ENCODE measurements around the gene NOTUM.

NOTUM gene

DNA sequence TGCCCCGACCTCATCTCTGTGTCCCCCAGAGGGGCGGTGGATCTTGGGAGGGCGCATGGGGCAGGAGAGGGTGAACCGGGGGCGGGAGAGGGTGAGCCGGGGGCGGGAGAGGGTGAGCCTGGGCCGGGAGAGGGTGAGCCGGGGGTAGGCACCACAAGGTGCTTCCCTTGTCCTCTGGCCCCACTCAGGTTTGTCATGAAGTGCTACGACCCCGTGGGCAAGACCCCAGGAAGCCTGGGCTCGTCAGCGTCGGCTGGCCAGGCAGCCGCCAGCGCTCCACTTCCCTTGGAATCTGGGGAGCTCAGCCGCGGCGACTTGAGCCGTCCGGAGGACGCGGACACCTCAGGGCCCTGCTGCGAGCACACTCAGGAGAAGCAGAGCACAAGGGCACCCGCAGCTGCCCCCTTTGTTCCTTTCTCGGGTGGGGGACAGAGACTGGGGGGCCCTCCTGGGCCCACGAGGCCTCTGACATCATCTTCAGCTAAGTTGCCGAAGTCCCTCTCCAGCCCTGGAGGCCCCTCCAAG, 35.3 kb upstream of the NOTUM start:
- no peak overlapping the region for H3K4me3 ChIP-seq (ENCODE audit: control insufficient read depth, low read depth, low read length)
- DNase-seq (ENCODE audit: low read depth): no peak
- TF ChIP-seq, protein P1, sequence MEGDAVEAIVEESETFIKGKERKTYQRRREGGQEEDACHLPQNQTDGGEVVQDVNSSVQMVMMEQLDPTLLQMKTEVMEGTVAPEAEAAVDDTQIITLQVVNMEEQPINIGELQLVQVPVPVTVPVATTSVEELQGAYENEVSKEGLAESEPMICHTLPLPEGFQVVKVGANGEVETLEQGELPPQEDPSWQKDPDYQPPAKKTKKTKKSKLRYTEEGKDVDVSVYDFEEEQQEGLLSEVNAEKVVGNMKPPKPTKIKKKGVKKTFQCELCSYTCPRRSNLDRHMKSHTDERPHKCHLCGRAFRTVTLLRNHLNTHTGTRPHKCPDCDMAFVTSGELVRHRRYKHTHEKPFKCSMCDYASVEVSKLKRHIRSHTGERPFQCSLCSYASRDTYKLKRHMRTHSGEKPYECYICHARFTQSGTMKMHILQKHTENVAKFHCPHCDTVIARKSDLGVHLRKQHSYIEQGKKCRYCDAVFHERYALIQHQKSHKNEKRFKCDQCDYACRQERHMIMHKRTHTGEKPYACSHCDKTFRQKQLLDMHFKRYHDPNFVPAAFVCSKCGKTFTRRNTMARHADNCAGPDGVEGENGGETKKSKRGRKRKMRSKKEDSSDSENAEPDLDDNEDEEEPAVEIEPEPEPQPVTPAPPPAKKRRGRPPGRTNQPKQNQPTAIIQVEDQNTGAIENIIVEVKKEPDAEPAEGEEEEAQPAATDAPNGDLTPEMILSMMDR (conservative IDR thresholded peaks at IDR 0.05; ENCODE audit: control insufficient read depth, insufficient read depth, low read depth, low read length): no peak

DNA sequence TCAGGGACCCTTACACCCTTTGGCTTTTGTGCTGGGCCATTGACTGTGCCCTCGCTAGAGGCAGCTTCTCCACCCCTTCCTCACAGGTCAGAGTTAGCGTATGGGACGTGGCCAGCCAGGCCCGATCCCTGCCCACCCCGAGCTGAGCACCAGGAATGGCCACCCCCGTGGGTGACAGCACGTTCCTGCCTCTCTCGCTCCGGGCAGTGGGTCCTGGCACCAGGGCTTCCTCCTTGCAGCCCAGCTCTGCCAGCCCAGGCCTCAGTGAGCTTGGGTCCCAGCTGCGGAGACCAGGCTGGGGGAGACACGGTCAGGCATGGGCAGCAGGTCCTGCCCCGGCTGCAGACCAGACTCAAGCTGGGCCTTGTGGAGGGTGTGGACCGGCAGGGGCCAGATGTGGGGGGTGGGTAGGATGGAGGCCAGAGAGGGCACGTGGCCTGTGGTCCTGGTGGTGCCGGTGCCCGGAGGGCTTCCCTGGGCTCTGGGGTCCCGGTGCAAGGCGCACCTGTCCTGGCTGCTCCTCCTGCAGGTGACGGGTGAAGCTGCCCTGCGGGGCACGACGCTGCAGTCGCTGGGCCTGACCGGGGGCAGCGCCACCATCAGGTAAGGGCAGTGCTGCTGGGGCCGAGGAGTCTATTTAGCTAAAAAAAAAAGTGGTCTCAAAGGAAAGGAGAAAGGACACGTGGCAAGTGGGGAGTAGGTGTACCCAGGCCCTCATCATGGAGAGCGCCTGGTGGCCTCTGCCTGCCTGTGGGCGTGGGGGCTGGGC, 34.7 kb upstream of the NOTUM start:
- no peak for DNase-seq (ENCODE audit: low read depth)
- TF ChIP-seq, protein P1 (conservative IDR thresholded peaks at IDR 0.05; ENCODE audit: control insufficient read depth, insufficient read depth, low read depth, low read length): no peak
- no peak overlapping the region for H3K4me3 ChIP-seq (ENCODE audit: control insufficient read depth, low read depth, low read length)

DNA sequence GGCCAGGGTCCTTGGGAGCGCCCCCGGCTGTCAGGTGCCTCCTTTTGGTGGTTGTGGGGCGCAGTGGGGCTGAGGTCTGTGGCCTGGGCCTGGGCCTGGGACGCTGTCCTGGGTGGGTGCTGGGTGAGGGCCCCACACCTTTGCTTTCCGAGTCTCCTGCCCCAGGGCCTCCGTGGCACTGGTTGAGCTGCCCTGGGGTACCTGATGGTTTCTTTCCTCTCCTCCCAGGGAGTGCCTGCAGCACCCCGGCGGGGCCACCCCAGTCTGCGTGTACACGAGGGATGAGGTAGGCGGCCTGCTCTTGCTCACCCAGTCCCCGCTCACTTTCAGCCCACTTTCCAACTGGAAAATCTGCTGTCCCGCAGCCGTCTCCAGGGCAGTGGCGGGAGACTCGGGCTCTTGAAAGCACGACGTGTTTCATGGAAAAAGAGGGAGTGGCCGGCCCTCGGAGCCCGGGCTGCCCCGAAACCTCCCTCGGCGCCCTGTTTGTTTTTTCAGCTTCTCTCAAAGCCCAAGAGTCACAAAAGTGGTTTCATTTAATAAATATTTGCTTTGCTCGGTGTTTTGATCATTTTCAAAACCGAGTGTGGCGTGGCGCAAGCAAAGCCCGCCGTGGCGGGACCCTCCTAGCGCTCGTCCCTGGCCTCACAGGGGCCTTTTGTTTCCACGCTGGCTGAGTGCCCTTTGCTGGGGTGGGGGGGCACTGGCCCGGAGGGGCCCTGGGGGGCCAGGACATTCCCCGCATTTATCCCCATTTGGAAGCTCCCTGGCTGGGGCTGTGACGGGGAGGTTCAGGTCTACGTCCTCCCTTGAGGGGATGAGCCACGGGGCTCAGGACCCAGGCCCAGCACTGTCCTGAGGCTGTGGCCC, 33.8 kb upstream of the NOTUM start:
- TF ChIP-seq, protein P1 (conservative IDR thresholded peaks at IDR 0.05; ENCODE audit: control insufficient read depth, insufficient read depth, low read depth, low read length): no peak
- H3K4me3 ChIP-seq (ENCODE audit: control insufficient read depth, low read depth, low read length): no peak overlapping the region
- no peak for DNase-seq (ENCODE audit: low read depth)

DNA sequence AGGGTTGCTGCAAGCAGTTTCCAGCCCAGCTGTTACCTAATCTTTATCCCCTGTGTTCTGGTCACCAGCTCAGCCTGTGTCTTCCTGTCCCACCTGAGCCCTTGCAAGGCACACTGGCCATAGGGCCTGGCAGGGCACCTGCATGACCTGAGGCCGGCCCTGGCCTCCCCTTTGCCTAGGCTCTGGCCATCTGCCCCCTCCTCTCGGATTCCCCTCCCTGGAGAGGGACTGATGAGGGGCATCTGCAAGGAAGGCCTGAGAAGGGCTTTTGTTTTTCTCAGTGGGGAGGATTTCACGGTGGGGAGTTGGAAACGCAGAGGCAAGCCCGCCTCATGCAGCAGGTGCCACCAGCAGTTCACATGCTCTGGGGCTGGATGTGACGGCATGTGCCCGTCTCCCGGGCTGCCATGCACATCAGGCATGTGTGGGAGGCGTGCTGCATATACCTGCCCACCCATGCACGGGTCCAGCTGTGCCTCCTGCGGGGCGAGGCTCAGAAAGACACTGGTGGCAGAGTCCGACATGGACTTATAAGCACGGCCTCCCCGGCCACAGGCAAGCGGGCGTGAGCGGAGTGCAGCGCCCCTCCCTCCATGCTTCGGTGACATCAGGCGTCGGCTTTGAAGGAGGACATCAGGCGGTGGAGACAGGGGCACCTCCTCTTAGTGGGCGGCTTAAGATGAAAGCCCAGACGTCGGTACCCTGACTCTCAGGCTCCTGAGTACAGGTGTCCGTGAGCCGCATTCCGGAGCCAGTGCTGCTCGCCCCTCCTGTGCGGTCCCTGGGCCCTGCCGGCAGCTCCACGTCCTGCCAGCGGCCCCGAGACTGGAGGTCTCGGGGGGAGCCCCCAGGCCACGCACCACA, 33.0 kb upstream of the NOTUM start:
- TF ChIP-seq, protein P1 (conservative IDR thresholded peaks at IDR 0.05; ENCODE audit: control insufficient read depth, insufficient read depth, low read depth, low read length): no peak
- no peak for DNase-seq (ENCODE audit: low read depth)
- no peak overlapping the region for H3K4me3 ChIP-seq (ENCODE audit: control insufficient read depth, low read depth, low read length)

DNA sequence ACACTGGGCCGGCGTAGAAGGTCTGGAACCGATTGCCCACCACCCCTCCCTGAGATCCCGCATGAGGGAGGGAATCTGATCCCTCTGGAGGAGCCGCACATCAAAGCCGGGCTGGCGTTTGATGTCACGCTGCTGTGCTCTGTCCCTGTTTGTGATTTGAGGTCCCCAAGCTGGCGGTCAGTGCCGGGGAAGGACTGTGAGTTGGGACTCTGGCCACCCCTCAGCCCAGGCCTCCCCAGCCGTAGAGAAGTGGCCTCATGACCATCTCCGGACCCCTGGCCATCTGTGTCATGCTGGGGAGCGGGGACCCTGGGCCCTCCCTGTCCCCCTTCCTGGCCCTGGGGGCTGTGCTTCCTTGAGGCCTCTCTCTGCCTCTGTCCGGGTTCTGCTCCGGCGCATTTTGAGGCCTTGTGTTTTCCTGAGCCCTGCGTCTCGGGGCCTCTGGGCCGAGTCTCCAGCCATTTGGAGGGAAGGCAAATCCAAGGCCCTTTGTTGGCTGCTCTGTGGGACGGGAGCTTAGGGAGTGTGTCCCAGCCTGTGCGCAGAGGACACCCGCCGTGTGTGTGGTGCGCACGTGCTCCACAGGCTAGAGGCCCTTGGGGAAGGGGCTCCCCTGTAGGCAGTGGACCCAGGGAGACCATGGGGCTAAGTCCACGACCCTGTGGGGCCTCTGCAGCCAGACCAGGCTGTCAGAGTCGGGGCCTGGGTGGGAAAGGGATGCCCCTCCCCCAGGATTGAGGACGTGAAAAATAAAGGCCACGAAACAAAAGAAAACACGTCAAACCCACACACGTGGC, 31.5 kb upstream of the NOTUM start:
- no peak for DNase-seq (ENCODE audit: low read depth)
- TF ChIP-seq, protein P1 (conservative IDR thresholded peaks at IDR 0.05; ENCODE audit: control insufficient read depth, insufficient read depth, low read depth, low read length): no peak

More for the DNA sequence above, 31.5 kb upstream of the NOTUM start:
- no peak overlapping the region for H3K4me3 ChIP-seq (ENCODE audit: control insufficient read depth, low read depth, low read length)

Measured in fibroblast of mammary gland (primary cell).